ENCODE measurements around the gene PEX6. TPM values are rescaled to one million over a fixed set of nuclear protein-coding genes. Genes with fewer than 3 reads are reported as not detected.

The PEX6 gene
- total and polyA plus RNA-seq, 2 of the 13 experiments (the other 11 are each of a cell fraction or from before 2014, with no cell fraction given), result 5.1 to 6.7 TPM

DNA sequence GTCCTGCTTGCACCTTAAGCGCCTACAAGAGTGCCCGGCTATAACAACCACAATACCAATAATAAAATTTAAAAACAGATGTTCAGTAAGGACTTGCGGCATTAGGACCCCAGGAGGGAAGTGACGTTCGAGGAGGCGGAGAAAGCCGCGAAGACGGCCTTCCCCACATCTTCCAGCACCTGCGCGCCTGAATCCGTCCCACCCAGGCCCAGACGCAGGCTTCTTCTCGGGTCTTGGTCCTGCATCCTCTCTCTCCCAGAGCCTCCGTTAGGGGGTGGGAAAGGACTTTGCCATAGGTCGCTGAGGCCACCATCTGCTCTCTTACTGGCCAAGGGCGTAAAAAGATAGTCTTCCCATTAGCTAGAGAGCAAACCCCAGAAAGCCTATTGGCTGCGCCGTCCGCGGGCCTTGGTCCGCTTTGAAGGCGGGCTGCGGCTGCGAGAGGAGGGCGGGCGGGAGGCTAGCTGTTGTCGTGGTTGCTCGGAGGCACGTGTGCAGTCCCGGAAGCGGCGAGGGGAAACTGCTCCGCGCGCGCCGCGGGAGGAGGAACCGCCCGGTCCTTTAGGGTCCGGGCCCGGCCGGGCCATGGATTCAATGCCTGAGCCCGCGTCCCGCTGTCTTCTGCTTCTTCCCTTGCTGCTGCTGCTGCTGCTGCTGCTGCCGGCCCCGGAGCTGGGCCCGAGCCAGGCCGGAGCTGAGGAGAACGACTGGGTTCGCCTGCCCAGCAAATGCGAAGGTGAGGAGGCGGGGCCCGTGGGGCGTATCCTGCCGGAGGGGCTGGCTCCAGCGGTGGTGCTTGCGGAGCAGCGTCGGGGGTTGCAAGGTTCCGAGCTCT, 49.8 kb downstream of the PEX6 start, which contains the start of gene CNPY3 (continued):
- TF ChIP-seq NFYC (CRISPR knock-in tag; IDR thresholded peaks at IDR 0.05) (peak; percentile 98), POLR2G (IDR thresholded peaks at IDR 0.05; ENCODE audit: low read depth, low read length) (peak; percentile 84), ZNF761 (CRISPR knock-in tag; conservative IDR thresholded peaks at IDR 0.05) (peak; percentile 99), KLF12 (CRISPR knock-in tag; IDR thresholded peaks at IDR 0.05; ENCODE audit: borderline replicate concordance) (peak; percentile 97), ZNF33B (CRISPR knock-in tag; IDR thresholded peaks at IDR 0.05) (peak; percentile 92), SOX13 (IDR thresholded peaks at IDR 0.05) (peak; percentile 35), SOX13 (CRISPR knock-in tag; conservative IDR thresholded peaks at IDR 0.05 in 1 of 2, IDR thresholded peaks at IDR 0.05 in 1 of 2) (peak in 1 of 2 experiments; percentile 62; a peak in 1 of 4 replicates), LCORL (IDR thresholded peaks at IDR 0.05) (no peak), LCORL (CRISPR knock-in tag; IDR thresholded peaks at IDR 0.05) (peak; percentile 90), ZNF703 (CRISPR knock-in tag; IDR thresholded peaks at IDR 0.05; ENCODE audit: borderline replicate concordance) (peak; percentile 97), ZBTB7A (CRISPR knock-in tag; IDR thresholded peaks at IDR 0.05) (peak; percentile 58; the same call in 1 of the 2 replicates), SP1 (IDR thresholded peaks at IDR 0.05) (no peak), SP1 (CRISPR knock-in tag; IDR thresholded peaks at IDR 0.05) (peak; percentile 72), MAZ (IDR thresholded peaks at IDR 0.05; ENCODE audit: borderline replicate concordance, low read depth, low read length) (peak; percentile 46; the same call in 1 of the 2 replicates), MAZ (CRISPR knock-in tag; IDR thresholded peaks at IDR 0.05; ENCODE audit: low read depth) (peak; percentile 93)
- TF ChIP-seq, protein P1, sequence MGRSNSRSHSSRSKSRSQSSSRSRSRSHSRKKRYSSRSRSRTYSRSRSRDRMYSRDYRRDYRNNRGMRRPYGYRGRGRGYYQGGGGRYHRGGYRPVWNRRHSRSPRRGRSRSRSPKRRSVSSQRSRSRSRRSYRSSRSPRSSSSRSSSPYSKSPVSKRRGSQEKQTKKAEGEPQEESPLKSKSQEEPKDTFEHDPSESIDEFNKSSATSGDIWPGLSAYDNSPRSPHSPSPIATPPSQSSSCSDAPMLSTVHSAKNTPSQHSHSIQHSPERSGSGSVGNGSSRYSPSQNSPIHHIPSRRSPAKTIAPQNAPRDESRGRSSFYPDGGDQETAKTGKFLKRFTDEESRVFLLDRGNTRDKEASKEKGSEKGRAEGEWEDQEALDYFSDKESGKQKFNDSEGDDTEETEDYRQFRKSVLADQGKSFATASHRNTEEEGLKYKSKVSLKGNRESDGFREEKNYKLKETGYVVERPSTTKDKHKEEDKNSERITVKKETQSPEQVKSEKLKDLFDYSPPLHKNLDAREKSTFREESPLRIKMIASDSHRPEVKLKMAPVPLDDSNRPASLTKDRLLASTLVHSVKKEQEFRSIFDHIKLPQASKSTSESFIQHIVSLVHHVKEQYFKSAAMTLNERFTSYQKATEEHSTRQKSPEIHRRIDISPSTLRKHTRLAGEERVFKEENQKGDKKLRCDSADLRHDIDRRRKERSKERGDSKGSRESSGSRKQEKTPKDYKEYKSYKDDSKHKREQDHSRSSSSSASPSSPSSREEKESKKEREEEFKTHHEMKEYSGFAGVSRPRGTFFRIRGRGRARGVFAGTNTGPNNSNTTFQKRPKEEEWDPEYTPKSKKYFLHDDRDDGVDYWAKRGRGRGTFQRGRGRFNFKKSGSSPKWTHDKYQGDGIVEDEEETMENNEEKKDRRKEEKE (IDR thresholded peaks at IDR 0.05), result no peak
- TF ChIP-seq, protein P2, sequence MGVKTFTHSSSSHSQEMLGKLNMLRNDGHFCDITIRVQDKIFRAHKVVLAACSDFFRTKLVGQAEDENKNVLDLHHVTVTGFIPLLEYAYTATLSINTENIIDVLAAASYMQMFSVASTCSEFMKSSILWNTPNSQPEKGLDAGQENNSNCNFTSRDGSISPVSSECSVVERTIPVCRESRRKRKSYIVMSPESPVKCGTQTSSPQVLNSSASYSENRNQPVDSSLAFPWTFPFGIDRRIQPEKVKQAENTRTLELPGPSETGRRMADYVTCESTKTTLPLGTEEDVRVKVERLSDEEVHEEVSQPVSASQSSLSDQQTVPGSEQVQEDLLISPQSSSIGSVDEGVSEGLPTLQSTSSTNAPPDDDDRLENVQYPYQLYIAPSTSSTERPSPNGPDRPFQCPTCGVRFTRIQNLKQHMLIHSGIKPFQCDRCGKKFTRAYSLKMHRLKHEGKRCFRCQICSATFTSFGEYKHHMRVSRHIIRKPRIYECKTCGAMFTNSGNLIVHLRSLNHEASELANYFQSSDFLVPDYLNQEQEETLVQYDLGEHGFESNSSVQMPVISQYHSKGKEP (CRISPR knock-in tag; IDR thresholded peaks at IDR 0.05), result no peak
- TF ChIP-seq, protein P3, sequence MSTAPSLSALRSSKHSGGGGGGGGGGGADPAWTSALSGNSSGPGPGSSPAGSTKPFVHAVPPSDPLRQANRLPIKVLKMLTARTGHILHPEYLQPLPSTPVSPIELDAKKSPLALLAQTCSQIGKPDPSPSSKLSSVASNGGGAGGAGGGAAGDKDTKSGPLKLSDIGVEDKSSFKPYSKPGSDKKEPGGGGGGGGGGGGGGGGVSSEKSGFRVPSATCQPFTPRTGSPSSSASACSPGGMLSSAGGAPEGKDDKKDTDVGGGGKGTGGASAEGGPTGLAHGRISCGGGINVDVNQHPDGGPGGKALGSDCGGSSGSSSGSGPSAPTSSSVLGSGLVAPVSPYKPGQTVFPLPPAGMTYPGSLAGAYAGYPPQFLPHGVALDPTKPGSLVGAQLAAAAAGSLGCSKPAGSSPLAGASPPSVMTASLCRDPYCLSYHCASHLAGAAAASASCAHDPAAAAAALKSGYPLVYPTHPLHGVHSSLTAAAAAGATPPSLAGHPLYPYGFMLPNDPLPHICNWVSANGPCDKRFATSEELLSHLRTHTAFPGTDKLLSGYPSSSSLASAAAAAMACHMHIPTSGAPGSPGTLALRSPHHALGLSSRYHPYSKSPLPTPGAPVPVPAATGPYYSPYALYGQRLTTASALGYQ (CRISPR knock-in tag; IDR thresholded peaks at IDR 0.05), result peak; percentile 86
- TF ChIP-seq, protein P4, sequence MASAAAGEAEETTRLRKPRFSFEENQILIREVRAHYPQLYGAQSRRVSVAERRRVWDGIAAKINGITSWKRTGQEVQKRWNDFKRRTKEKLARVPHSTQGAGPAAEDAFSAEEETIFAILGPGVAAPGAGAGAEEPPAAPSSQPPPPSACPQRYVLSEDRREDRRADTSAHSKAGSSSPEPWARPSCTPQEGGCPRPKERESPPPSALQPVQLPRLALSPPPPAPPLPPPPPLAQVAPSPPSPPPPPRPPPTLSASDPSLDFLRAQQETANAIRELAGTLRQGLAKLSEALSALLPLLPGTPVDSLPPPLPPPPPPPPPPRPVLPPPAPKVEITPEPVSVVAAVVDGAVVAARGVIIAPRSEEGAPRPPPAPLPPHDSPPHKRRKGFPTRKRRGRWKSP (CRISPR knock-in tag; IDR thresholded peaks at IDR 0.05), result peak; percentile 97
- TF ChIP-seq, protein P5, sequence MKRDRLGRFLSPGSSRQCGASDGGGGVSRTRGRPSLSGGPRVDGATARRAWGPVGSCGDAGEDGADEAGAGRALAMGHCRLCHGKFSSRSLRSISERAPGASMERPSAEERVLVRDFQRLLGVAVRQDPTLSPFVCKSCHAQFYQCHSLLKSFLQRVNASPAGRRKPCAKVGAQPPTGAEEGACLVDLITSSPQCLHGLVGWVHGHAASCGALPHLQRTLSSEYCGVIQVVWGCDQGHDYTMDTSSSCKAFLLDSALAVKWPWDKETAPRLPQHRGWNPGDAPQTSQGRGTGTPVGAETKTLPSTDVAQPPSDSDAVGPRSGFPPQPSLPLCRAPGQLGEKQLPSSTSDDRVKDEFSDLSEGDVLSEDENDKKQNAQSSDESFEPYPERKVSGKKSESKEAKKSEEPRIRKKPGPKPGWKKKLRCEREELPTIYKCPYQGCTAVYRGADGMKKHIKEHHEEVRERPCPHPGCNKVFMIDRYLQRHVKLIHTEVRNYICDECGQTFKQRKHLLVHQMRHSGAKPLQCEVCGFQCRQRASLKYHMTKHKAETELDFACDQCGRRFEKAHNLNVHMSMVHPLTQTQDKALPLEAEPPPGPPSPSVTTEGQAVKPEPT (CRISPR knock-in tag; IDR thresholded peaks at IDR 0.05; ENCODE audit: low read depth), result peak; percentile 98

All from HepG2 (cell line).